K562 (cell line): ENCODE measurements around the gene NTF4. TPM values are rescaled to one million over a fixed set of nuclear protein-coding genes. Genes with fewer than 3 reads are reported as not detected.

Experiments used
- ATAC-seq: fragments of 200-7000 bp; cut with Tn5 transposase; 3 replicates; pipeline ENCODE4 v1.9.1; 2020; ENCODE audit warnings: moderate library complexity
- BruUV-seq: library from RNA; stranded (reverse); fragments of 400-500 nt; replicated peaks from 2 replicates; lab custom pipeline; 2021; lab: Mats Ljungman, UMichigan
- CTCF ChIA-PET: fragments of 300-600 bp; formaldehyde crosslinking; extraction: SDS; loops from one replicate; lab custom pipeline; 2021; ENCODE audit warnings: low intra/inter-chr PET ratio; lab: Yijun Ruan, JAX
- POLR2A ChIA-PET: fragments of 300-600, 350-650 bp; sonication (Branson Sonifier 250); formaldehyde crosslinking; extraction: SDS; loops from one replicate; lab custom pipeline; 2021; ENCODE audit warnings: antibody characterized with exemption, inconsistent platforms; lab: Yijun Ruan, JAX
- DNase-seq, 4 experiments: peaks; one replicate each; pipeline versions ENCODE4 v3.0.0 to v3.0.0-alpha.2; 2011 to 2018; ENCODE audit warnings: low spot score in 3 of 4, mixed read lengths in 3 of 4; ENCODE audit errors: extremely low read depth in 1 of 4
- FAIRE-seq: peaks from 2 replicates; lab custom pipeline; 2011; peaks lifted over from hg19 to GRCh38; lab: Jason Lieb, UNC
- H2AFZ ChIP-seq: 2 replicates; pipeline ENCODE4 v1.6.0; 2011; ENCODE audit warnings: low read depth, low read length, control low read depth, inconsistent platforms
- H3K27ac ChIP-seq: fragments of 200-600 bp; 3 replicates; pipeline ENCODE4 v1.8.0; 2011; ENCODE audit warnings: low read depth, mild to moderate bottlenecking, control low read depth, inconsistent platforms, low read length, moderate library complexity, mixed read lengths; ENCODE audit errors: extremely low read depth
- H3K27me3 ChIP-seq, 2 experiments: fragments of 300-600 bp in 1 of 2; 2 replicates in 1 of 2; 3 replicates in 1 of 2; pipeline versions ENCODE4 v1.6.0 to v1.8.0; 2011; ENCODE audit warnings: inconsistent platforms in 2 of 2, low read length in 2 of 2, mild to moderate bottlenecking in 1 of 2, mixed read lengths in 1 of 2, moderate library complexity in 1 of 2; ENCODE audit not compliant: control insufficient read depth in 2 of 2, insufficient read depth in 2 of 2
- H3K36me3 ChIP-seq: fragments of 300-600 bp; 3 replicates; pipeline ENCODE4 v1.8.0; 2011; ENCODE audit warnings: mild to moderate bottlenecking, low read length, inconsistent platforms; ENCODE audit not compliant: control insufficient read depth, insufficient read depth
- H3K4me1 ChIP-seq, 2 experiments: fragments of 200-600 bp in 1 of 2; replicated peaks in 1 of 2; 2 replicates in 1 of 2; 3 replicates in 1 of 2; pipeline versions ENCODE4 v1.5.1 to v1.8.0; 2011; ENCODE audit warnings: inconsistent platforms in 2 of 2, low read length in 2 of 2, mild to moderate bottlenecking in 1 of 2, mixed read lengths in 1 of 2, moderate library complexity in 1 of 2; ENCODE audit not compliant: control insufficient read depth in 2 of 2, insufficient read depth in 2 of 2
- H3K4me2 ChIP-seq: 2 replicates; pipeline ENCODE4 v1.6.1; 2011; ENCODE audit warnings: low read length, control low read depth, inconsistent platforms, mixed read lengths; ENCODE audit not compliant: insufficient read depth
- H3K4me3 ChIP-seq: fragments of 200-600 bp; sonication (generic), shearing (Covaris generic); 2 replicates; pipeline ENCODE4 v1.5.1; 2016; ENCODE audit warnings: control low read depth, inconsistent platforms
- H3K79me2 ChIP-seq: fragments of 200-600 bp; 3 replicates; pipeline ENCODE4 v1.8.0; 2011; ENCODE audit warnings: low read length, inconsistent platforms; ENCODE audit not compliant: control insufficient read depth, insufficient read depth
- H3K9ac ChIP-seq, 2 experiments: 2 replicates each; pipeline versions ENCODE4 v1.6.0 to v1.6.1; 2011; ENCODE audit warnings: low read depth in 2 of 2, low read length in 2 of 2, control low read depth in 1 of 2, inconsistent platforms in 1 of 2, mild to moderate bottlenecking in 1 of 2, mixed read lengths in 1 of 2; ENCODE audit not compliant: insufficient read depth in 1 of 2
- H3K9me1 ChIP-seq: one replicate; pipeline ENCODE4 v1.6.0; 2011; ENCODE audit warnings: inconsistent platforms, mild to moderate bottlenecking, low read length, moderate library complexity; ENCODE audit not compliant: control insufficient read depth, insufficient read depth
- H3K9me3 ChIP-seq: replicated peaks from 2 replicates; pipeline ENCODE4 v1.5.1; 2011; ENCODE audit warnings: low read depth, low read length, inconsistent platforms; ENCODE audit not compliant: control insufficient read depth, insufficient read depth
- H4K20me1 ChIP-seq: replicated peaks from 2 replicates; pipeline ENCODE4 v1.6.1; 2011; ENCODE audit warnings: low read length, inconsistent platforms, mixed read lengths; ENCODE audit not compliant: control insufficient read depth, insufficient read depth
- CHD2 ChIP-seq: IDR thresholded peaks from 2 replicates; pipeline ENCODE4 v1.6.1; 2011; ENCODE audit warnings: low read depth, low read length
- COPS2 ChIP-seq: fragments of 450-650 bp; conservative IDR thresholded peaks from 2 replicates; pipeline ENCODE4 v1.6.1; 2016; ENCODE audit warnings: mild to moderate bottlenecking, moderate library complexity
- CXXC5 ChIP-seq: fragments of 250-450 bp; sonication (Bioruptor Pico); IDR thresholded peaks from 2 replicates; pipeline ENCODE4 v1.8.0; 2022; ENCODE audit warnings: inconsistent platforms, mild to moderate bottlenecking, moderate library complexity
- ELF2 ChIP-seq: fragments of 250-450 bp; sonication (Bioruptor Pico); IDR thresholded peaks from 2 replicates; pipeline ENCODE4 v1.5.0; 2021; ENCODE audit warnings: mild to moderate bottlenecking
- JUN ChIP-seq, 2 experiments: sonication (generic) in 1 of 2; formaldehyde crosslinking in 1 of 2; IDR thresholded peaks; 2 replicates each; pipeline versions ENCODE4 v1.6.1 to v1.8.0; 2012 to 2022; ENCODE audit warnings: borderline replicate concordance in 2 of 2, mild to moderate bottlenecking in 2 of 2, improper control_type of control experiment in 1 of 2, low read depth in 1 of 2, low read length in 1 of 2, missing genetic modification reagents in 1 of 2
- KDM1A ChIP-seq, 2 experiments: fragments of 450-650 bp; IDR thresholded peaks; 2 replicates each; pipeline ENCODE4 v1.6.1; 2016; ENCODE audit warnings: mild to moderate bottlenecking in 2 of 2
- NFYB ChIP-seq: IDR thresholded peaks from 2 replicates; pipeline ENCODE4 v1.6.1; 2011; ENCODE audit warnings: mild to moderate bottlenecking, moderate library complexity; ENCODE audit not compliant: insufficient read length; ENCODE audit errors: extremely low read depth
- ZNF507 ChIP-seq: conservative IDR thresholded peaks from 2 replicates; pipeline ENCODE4 v1.6.1; 2017; ENCODE audit warnings: missing genetic modification characterization, missing compliant biosample characterization
- ZSCAN29 ChIP-seq: fragments of 450-650 bp; IDR thresholded peaks from 2 replicates; pipeline ENCODE4 v1.6.1; 2017
- WGBS: fragments of 100-300 bp; shearing (Covaris generic); methylation state at CpG from one replicate; pipeline ENCODE4 v1.1.6; 2016; ENCODE audit warnings: low coverage, mixed read lengths; ENCODE audit not compliant: insufficient coverage; ENCODE audit errors: missing lambda C conversion rate; 5-methylcytosine and 5-hydroxymethylcytosine counted together
- in situ Hi-C: fragments of 300-500 bp; cut with MboI; formaldehyde crosslinking; loops from 4 replicates; pipeline ENCODE4 v1.15.0; 2018; ENCODE audit warnings: inconsistent platforms, mixed read lengths
- intact Hi-C: fragments of 100-400 bp; cut with micrococcal nuclease; formaldehyde crosslinking; loops from 2 replicates; pipeline ENCODE4 v1.14.2; 2022
- polyA plus RNA-seq, 8 experiments: library from polyadenylated mRNA; depleted of rRNA in 4 of 8; stranded (reverse) in 5 of 8; unstranded in 3 of 8; fragments of >200 nt; fragmentation: Nextera tagmentation in 2 of 8; fragmentation: Illumina TruSeq in 1 of 8; extraction: Ambion mirVana in 2 of 8; extraction: Trizol in 1 of 8; gene quantifications; 2 replicates each; pipeline versions ENCODE4 v1.2.1 to v1.2.3, GENCODE V29; 2011 to 2014; ENCODE audit warnings: inconsistent platforms in 1 of 8, missing spikeins in 1 of 8
- total RNA-seq, 7 experiments: library from RNA; depleted of rRNA in 6 of 7; stranded (reverse); fragments of >200 nt in 6 of 7; fragmentation: Illumina TruSeq in 2 of 7; extraction: Trizol in 2 of 7; gene quantifications; 2 replicates each; pipeline versions ENCODE4 v1.2.1 to v1.2.3, GENCODE V29; 2011 to 2021; ENCODE audit warnings: low replicate concordance in 1 of 7
- TF ChIP-seq, protein P1 (sequence below), 2 experiments: fragments of 250-450 bp in 1 of 2; fragments of 450-650 bp in 1 of 2; sonication (Bioruptor Pico) in 1 of 2; IDR thresholded peaks; 2 replicates each; pipeline versions ENCODE4 v1.6.1 to v1.8.0; 2016 to 2021; ENCODE audit warnings: mild to moderate bottlenecking in 2 of 2, moderate library complexity in 2 of 2, missing compliant biosample characterization in 1 of 2, missing genetic modification characterization in 1 of 2
- TF ChIP-seq, protein P2 (sequence below): fragments of 450-650 bp; IDR thresholded peaks from 2 replicates; pipeline ENCODE4 v1.6.1; 2016

Gene NTF4
- total and polyA plus RNA-seq, 9 of the 15 experiments (the other 6 are each of a cell fraction or from before 2014, with no cell fraction given) = not detected

- TF ChIP-seq, protein P1, sequence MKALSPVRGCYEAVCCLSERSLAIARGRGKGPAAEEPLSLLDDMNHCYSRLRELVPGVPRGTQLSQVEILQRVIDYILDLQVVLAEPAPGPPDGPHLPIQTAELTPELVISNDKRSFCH (CRISPR knock-in tag; IDR thresholded peaks at IDR 0.05) = no peak
- TF ChIP-seq, protein P1 (tag; IDR thresholded peaks at IDR 0.05) = no peak
- TF ChIP-seq KDM1A (IDR thresholded peaks at IDR 0.05) (peak; percentile 56 to 64; a peak in 3 of 4 replicates), ZNF507 (no peak), CXXC5 (CRISPR knock-in tag) (no peak)
Measured at GRCh38 chr19:49020931-49021895, 43.4 kb downstream of the NTF4 start (continued).

DNA sequence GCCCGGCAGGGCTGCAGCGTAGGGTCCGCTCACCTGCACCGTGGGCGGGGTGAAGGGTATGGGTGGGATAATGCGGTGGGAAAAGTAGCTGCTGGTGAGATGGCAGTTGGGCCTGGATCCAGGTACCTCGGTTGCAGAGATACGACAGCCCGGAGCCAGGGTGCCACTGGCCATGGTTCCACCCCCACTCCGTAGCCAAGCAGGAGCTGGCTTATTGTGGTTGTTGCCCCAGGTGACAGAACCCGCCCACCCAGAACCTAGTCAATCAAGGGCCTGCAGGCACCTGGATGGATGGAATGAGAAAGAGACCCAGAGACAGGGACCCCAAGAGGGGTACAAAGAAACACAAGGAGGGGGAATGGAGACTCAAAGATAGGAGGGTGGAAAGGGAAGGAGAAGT, 44.3 kb downstream of the NTF4 start:
- H3K9me1 ChIP-seq = peaks cover 7% of the 10 kb centered on the region
- DNase-seq (no peak), ATAC-seq (no peak), FAIRE-seq (no peak)
- in situ Hi-C loops = no loop called here
- H3K4me2 ChIP-seq = no peak overlapping the region
- H3K9me3 ChIP-seq = no peaks in the 10 kb centered on the region
- H3K27me3 ChIP-seq = no peaks in the 10 kb centered on the region
- no peak for TF ChIP-seq COPS2
- no peak for TF ChIP-seq NFYB
- TF ChIP-seq JUN (IDR thresholded peaks at IDR 0.05; ENCODE audit: borderline replicate concordance, low read depth, low read length) = no peak
- no peak for TF ChIP-seq JUN (CRISPR knock-in tag; IDR thresholded peaks at IDR 0.05; ENCODE audit: borderline replicate concordance)
- no peak for TF ChIP-seq ZSCAN29
- TF ChIP-seq CHD2 = no peak
- TF ChIP-seq, protein P2, sequence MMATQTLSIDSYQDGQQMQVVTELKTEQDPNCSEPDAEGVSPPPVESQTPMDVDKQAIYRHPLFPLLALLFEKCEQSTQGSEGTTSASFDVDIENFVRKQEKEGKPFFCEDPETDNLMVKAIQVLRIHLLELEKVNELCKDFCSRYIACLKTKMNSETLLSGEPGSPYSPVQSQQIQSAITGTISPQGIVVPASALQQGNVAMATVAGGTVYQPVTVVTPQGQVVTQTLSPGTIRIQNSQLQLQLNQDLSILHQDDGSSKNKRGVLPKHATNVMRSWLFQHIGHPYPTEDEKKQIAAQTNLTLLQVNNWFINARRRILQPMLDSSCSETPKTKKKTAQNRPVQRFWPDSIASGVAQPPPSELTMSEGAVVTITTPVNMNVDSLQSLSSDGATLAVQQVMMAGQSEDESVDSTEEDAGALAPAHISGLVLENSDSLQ = peak; percentile 60; the same call in 1 of the 2 replicates
- TF ChIP-seq ELF2 (CRISPR knock-in tag) = no peak
- POLR2A ChIA-PET = interaction anchor here (0.6 to 0.8 kb wide), 2 partner anchors 23 to 75 kb away, joined by 3 read pairs; no protein-coding TSS in a partner anchor
- CTCF ChIA-PET = no interaction called here
- intact Hi-C loops = no loop called here
- BruUV-seq = no TSS peak
- H3K36me3 ChIP-seq = peaks cover 13% of the 10 kb centered on the region; the same call in 2 of the 3 replicates
- 23% methylated on average over 7 of the region's 11 CpGs for WGBS
- H3K79me2 ChIP-seq = no peaks in the 10 kb centered on the region
- no peak overlapping the region for H3K9ac ChIP-seq
- no peak overlapping the region for H3K4me3 ChIP-seq
- peaks cover 9% of the 10 kb centered on the region; the same call in 1 of the 2 replicates for H4K20me1 ChIP-seq
- H3K4me1 ChIP-seq = peaks cover 21 to 52% of the 10 kb centered on the region in 2 experiments; a peak in 4 of 5 replicates
- H2AFZ ChIP-seq = no peak overlapping the region
- no peak overlapping the region for H3K27ac ChIP-seq
